ENCODE results near the gene SFTA2. TPM values are rescaled to one million over a fixed set of nuclear protein-coding genes. Genes with fewer than 3 reads are reported as not detected.
"Not testable (repeated sequence)": the region's sequence is repeated elsewhere in the genome, so short reads cannot be mapped to it uniquely, and the experiment has no call there.

The SFTA2 gene
- polyA plus RNA-seq, 3 donors, result not detected

DNA sequence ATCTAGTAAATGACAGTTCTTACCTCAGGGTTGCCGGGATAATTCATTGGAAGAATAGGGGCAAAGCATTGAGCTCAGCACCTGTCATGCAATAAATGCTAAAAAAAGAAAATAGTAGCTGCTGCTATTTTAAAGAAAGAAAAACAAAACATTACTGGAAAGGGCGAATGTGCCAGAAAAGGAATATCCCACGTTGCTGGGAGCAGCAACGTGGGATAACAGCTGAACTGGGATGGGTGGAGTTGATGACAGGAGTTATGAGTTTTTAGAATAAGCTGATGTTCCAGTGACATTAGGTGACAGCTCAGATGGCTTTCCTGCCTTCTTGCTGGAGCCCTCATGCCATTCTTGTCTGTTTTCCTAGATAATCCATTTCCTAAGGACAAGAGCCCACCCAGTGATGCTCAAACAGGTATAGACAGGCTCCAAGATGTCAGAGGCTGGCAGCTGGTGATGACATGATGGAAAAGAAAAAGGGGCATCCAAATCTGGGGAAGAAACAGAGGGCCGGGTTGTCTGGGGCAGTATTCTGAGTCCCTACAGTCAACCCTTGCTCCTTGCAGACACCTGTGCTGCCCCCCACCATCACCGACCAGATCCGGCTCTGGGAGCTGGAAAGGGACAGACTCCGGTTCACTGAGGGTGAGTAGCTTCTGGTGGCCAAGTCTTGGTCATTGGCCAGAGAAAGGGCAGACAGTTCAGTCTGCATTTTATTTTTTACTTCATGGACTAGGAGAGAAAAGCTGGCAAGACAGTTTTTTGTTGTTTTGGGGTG is 19.0 kb downstream of the SFTA2 start:
- Histone ChIP-seq H2AFZ (ENCODE audit: insufficient read depth, low read depth, low read length, poor library complexity, severe bottlenecking) (no peak overlapping the region), H3K79me2 (ENCODE audit: insufficient read depth, low read length) (peaks cover 14% of the 10 kb centered on the region), H3K9me3 (replicated peaks in 1 of 2; ENCODE audit: control insufficient read depth in 1 of 2, insufficient read depth in 1 of 2, low read length in 2 of 2) (no peaks in the 10 kb centered on the region), H3K27ac (ENCODE audit: low read depth in 1 of 2, low read length in 2 of 2) (no peak overlapping the region), H3K36me3 (replicated peaks in 1 of 2; ENCODE audit: control insufficient read depth in 1 of 2, insufficient read depth in 2 of 2, low read length in 2 of 2) (peaks cover 32 to 51% of the 10 kb centered on the region in 2 donors), H3K9ac (ENCODE audit: insufficient read depth, low read length, poor library complexity, severe bottlenecking) (no peak overlapping the region), H3K4me1 (ENCODE audit: control insufficient read depth in 1 of 2, insufficient read depth in 2 of 2, low read length in 2 of 2) (peaks cover 22 to 35% of the 10 kb centered on the region in 2 donors), H3K27me3 (ENCODE audit: control insufficient read depth in 2 of 2, insufficient read depth in 2 of 2, low read length in 2 of 2) (no peaks in the 10 kb centered on the region), H4K20me1 (ENCODE audit: insufficient read depth, low read length) (no peaks in the 10 kb centered on the region), H3K4me2 (replicated peaks; ENCODE audit: extremely low read depth, low read length, poor library complexity, severe bottlenecking) (no peak overlapping the region), H3K4me3 (replicated peaks in 1 of 3; ENCODE audit: low read depth in 2 of 3, low read length in 3 of 3) (no peak overlapping the region)
- TF ChIP-seq, protein P1, sequence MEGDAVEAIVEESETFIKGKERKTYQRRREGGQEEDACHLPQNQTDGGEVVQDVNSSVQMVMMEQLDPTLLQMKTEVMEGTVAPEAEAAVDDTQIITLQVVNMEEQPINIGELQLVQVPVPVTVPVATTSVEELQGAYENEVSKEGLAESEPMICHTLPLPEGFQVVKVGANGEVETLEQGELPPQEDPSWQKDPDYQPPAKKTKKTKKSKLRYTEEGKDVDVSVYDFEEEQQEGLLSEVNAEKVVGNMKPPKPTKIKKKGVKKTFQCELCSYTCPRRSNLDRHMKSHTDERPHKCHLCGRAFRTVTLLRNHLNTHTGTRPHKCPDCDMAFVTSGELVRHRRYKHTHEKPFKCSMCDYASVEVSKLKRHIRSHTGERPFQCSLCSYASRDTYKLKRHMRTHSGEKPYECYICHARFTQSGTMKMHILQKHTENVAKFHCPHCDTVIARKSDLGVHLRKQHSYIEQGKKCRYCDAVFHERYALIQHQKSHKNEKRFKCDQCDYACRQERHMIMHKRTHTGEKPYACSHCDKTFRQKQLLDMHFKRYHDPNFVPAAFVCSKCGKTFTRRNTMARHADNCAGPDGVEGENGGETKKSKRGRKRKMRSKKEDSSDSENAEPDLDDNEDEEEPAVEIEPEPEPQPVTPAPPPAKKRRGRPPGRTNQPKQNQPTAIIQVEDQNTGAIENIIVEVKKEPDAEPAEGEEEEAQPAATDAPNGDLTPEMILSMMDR (IDR thresholded peaks at IDR 0.05), result no peak
- Mint-ChIP-seq H3K4me1 (peaks cover 36% of the 10 kb centered on the region), H3K36me3 (peaks cover 44 to 48% of the 10 kb centered on the region in 2 donors), H3K27ac (no peak overlapping the region), H3K9me3 (no peaks in the 10 kb centered on the region), H3K4me3 (no peak overlapping the region), H3K27me3 (ENCODE audit: low read depth in 3 of 3) (no peaks in the 10 kb centered on the region)
- no peak for DNase-seq
- intact Hi-C loops (cut with micrococcal nuclease), result loop anchor here in 1 of 2 donors (10.0 kb wide), 1 partner anchor 172 kb away; no protein-coding TSS in a partner anchor
- WGBS (ENCODE audit: insufficient coverage), result 94% methylated on average over 4 of the region's 8 CpGs

- not testable (repeated sequence) for H3K9me3 Mint-ChIP-seq; H3K9me3 ChIP-seq (replicated peaks in 1 of 2; ENCODE audit: control insufficient read depth in 1 of 2, insufficient read depth in 1 of 2, low read length in 2 of 2); H2AFZ ChIP-seq (ENCODE audit: insufficient read depth, low read depth, low read length, poor library complexity, severe bottlenecking); H3K27ac ChIP-seq (ENCODE audit: low read depth in 1 of 2, low read length in 2 of 2); H3K4me3 ChIP-seq (replicated peaks in 1 of 3; ENCODE audit: low read depth in 2 of 3, low read length in 3 of 3); H3K4me2 ChIP-seq (replicated peaks; ENCODE audit: extremely low read depth, low read length, poor library complexity, severe bottlenecking); H3K27ac Mint-ChIP-seq; H3K27me3 ChIP-seq (ENCODE audit: control insufficient read depth in 2 of 2, insufficient read depth in 2 of 2, low read length in 2 of 2); H3K4me3 Mint-ChIP-seq; H3K27me3 Mint-ChIP-seq (ENCODE audit: low read depth in 3 of 3); H3K9ac ChIP-seq (ENCODE audit: insufficient read depth, low read length, poor library complexity, severe bottlenecking); DNase-seq; H4K20me1 ChIP-seq (ENCODE audit: insufficient read depth, low read length)
- intact Hi-C loops (cut with micrococcal nuclease), result loop anchor here in 1 of 2 donors (10.0 kb wide), 1 partner anchor 174 kb away; no protein-coding TSS in a partner anchor
- Histone ChIP-seq H3K79me2 (ENCODE audit: insufficient read depth, low read length) (peaks cover 14% of the 10 kb centered on the region), H3K4me1 (ENCODE audit: control insufficient read depth in 1 of 2, insufficient read depth in 2 of 2, low read length in 2 of 2) (peaks cover 27 to 37% of the 10 kb centered on the region in 2 donors), H3K36me3 (replicated peaks in 1 of 2; ENCODE audit: control insufficient read depth in 1 of 2, insufficient read depth in 2 of 2, low read length in 2 of 2) (peaks cover 19 to 36% of the 10 kb centered on the region in 2 donors)
- Mint-ChIP-seq H3K4me1 (peaks cover 36% of the 10 kb centered on the region), H3K36me3 (peaks cover 26 to 32% of the 10 kb centered on the region in 2 donors)
- WGBS (ENCODE audit: insufficient coverage), result 100% methylated on average over 10 of the region's 12 CpGs
Observed at GRCh38 chr6:30910473-30910872, 21.5 kb downstream of the SFTA2 start.
